Heart left ventricle (tissue), 13 donors: ENCODE measurements around the gene SSBP4.

ENCODE experiments used
- POLR2A ChIP-seq, 2 donors: fragments of 450-650 bp; IDR thresholded peaks; one replicate each; pipeline ENCODE4 v1.6.1; 2017; ENCODE audit warnings: antibody characterized with exemption in 2 of 2, mild to moderate bottlenecking in 2 of 2, moderate library complexity in 2 of 2
- TF ChIP-seq, protein P1 (sequence below), 12 donors: fragments of 200-600 bp; sonication (generic) in 4 of 12; IDR thresholded peaks; one replicate each; pipeline versions ENCODE4 v1.5.0 to v1.8.0; 2018 to 2022; ENCODE audit warnings: antibody characterized with exemption in 12 of 12, mild to moderate bottlenecking in 5 of 12
- donor health status: ischemic (EF 13 %, LVEDD 7.1; RV severe dilation, severe dysfunction).
- donor health status: DM: no; HTN: yes; CAD: no.
- donor health status: DM: no; HTN: no; CAD: no.
- donor health status: ischemic (EF 25% LVEDD 6.9; RV normal size, moderate dysfunction).
- donor health status: ischemic (EF 25% LVEDD 5.7; RV mildly dilated, moderate dysfunction).
- donor health status: ischemic (EF 35%, LVEDD 5.7; RV mildly dilated, moderate dysfunction).
- donor health status: nonischemic (EF 11% LVEDD 7.7; RV severe dilation, severe dysfunction).
- donor health status: DM: yes; HTN: yes; CAD: no.
- donor health status: PGD.
- donor health status: ischemic (EF 29% LVEDD 5.4; RV normal size, mild dysfunction).
- donor health status: nonischemic (EF 23%, LVEDD 6.1; RV moderate dilation, normal function).

DNA sequence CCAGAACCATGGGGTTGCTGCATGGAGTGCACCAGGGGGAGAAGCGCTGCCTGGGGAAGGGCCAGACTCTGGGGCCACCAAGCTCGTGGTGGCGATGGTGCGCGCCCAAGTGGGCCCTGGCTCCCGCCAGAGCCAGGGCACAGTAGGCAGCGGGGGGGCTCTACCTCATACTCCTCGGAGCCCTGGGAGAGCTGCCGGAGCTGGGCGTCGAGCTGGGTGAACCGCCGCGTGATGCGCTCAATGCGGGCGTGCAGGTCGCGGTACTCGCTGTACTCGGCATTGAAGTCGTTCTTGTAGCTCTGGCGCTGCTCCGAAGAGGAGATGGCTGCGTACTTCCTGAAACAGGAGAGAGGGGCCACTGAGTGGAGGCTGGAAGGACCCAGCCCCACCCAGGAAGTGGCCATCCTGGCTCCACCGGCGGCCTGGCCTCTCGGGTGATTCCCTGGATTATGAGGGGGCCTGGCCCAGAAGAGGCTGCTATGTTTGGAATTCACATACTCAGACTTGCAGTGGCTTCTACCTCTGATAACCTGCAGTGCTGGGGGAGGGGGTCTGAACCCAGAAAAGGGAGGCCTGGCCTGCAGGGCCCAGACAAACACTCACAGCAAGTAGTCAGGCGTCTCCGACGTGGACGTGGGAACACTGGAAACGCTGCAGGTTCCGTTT is 27.1 kb downstream of the SSBP4 start:
- TF ChIP-seq, protein P1, sequence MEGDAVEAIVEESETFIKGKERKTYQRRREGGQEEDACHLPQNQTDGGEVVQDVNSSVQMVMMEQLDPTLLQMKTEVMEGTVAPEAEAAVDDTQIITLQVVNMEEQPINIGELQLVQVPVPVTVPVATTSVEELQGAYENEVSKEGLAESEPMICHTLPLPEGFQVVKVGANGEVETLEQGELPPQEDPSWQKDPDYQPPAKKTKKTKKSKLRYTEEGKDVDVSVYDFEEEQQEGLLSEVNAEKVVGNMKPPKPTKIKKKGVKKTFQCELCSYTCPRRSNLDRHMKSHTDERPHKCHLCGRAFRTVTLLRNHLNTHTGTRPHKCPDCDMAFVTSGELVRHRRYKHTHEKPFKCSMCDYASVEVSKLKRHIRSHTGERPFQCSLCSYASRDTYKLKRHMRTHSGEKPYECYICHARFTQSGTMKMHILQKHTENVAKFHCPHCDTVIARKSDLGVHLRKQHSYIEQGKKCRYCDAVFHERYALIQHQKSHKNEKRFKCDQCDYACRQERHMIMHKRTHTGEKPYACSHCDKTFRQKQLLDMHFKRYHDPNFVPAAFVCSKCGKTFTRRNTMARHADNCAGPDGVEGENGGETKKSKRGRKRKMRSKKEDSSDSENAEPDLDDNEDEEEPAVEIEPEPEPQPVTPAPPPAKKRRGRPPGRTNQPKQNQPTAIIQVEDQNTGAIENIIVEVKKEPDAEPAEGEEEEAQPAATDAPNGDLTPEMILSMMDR (IDR thresholded peaks at IDR 0.05): no peak
- TF ChIP-seq POLR2A (IDR thresholded peaks at IDR 0.05): no peak
